Measurements from ENCODE around the gene TGM3. TPM values are rescaled to one million over a fixed set of nuclear protein-coding genes. Genes with fewer than 3 reads are reported as not detected.

Gene TGM3
- total RNA-seq, result under 1 TPM in 3 of 7 donors, not detected in 4; 0.10 to 0.46 (median 0.15) TPM
- under 1 TPM; 0.04 to 0.20 TPM for polyA plus RNA-seq
- long read RNA-seq, donor 1, result 0 reads
- long read RNA-seq, donor 2, result 0 reads
- long read RNA-seq, donor 3, result 0 reads

- no peaks in the 10 kb centered on the region for H3K27me3 ChIP-seq
- TF ChIP-seq POLR2A (IDR thresholded peaks at IDR 0.05) (no peak), CTCF (IDR thresholded peaks at IDR 0.05) (no peak), EP300 (IDR thresholded peaks at IDR 0.05) (no peak)
- 46 to 54% (median 53%) methylated on average over 13 of the region's 13 CpGs for WGBS, 3 donors
- no peak for DNase-seq
- H3K4me3 ChIP-seq, result no peak within 1 kb of the TSS
- no peak within 1 kb of the TSS for H3K27ac ChIP-seq
- intact Hi-C loops (cut with DNase I), result no loop called here
- H3K4me1 ChIP-seq (ENCODE audit: insufficient read depth), result no peaks in the 10 kb centered on the region
- no peaks in the 10 kb centered on the region for H3K9me3 ChIP-seq
- H3K36me3 ChIP-seq, result no peaks in the 10 kb centered on the region
These were observed at the start of gene TGM3 for GRCh38 chr20:2295886-2296515. Gene TGM3 (plus strand): TSS chr20:2296001. CDS start chr20:2296064, 63 bp downstream.

- Histone ChIP-seq H3K4me1 (ENCODE audit: insufficient read depth) (no peaks in the 10 kb centered on the region), H3K36me3 (no peaks in the 10 kb centered on the region), H3K4me3 (no peak overlapping the region), H3K9me3 (no peaks in the 10 kb centered on the region), H3K27me3 (no peaks in the 10 kb centered on the region), H3K27ac (no peak overlapping the region)
- no peak for DNase-seq
- intact Hi-C loops (cut with DNase I), result loop anchor here in 1 of 4 donors (10.0 kb wide), 1 partner anchor 59 kb away; no protein-coding TSS in a partner anchor
- TF ChIP-seq POLR2A (IDR thresholded peaks at IDR 0.05), result no peak
- no peak for TF ChIP-seq CTCF (IDR thresholded peaks at IDR 0.05)
- TF ChIP-seq EP300 (IDR thresholded peaks at IDR 0.05), result no peak
- 4 to 15% (median 9%) methylated on average over 3 of the region's 3 CpGs for WGBS, 3 donors
These were observed 49.7 kb upstream of the TGM3 start for GRCh38 chr20:2246069-2246491.

GRCh38 chr20:2248837-2249236 lies 47.0 kb upstream of the TGM3 start:
- TF ChIP-seq EP300 (IDR thresholded peaks at IDR 0.05) (no peak), CTCF (IDR thresholded peaks at IDR 0.05) (no peak), POLR2A (IDR thresholded peaks at IDR 0.05) (no peak)
- no peak overlapping the region for H3K27ac ChIP-seq
- intact Hi-C loops (cut with DNase I), result loop anchor here in 1 of 4 donors (10.0 kb wide), 1 partner anchor 56 kb away; no protein-coding TSS in a partner anchor
- no peaks in the 10 kb centered on the region for H3K9me3 ChIP-seq
- H3K4me1 ChIP-seq (ENCODE audit: insufficient read depth), result no peaks in the 10 kb centered on the region
- no peak for DNase-seq
- no peaks in the 10 kb centered on the region for H3K36me3 ChIP-seq
- no peak overlapping the region for H3K4me3 ChIP-seq
- WGBS, 3 donors, result 76 to 94% (median 94%) methylated on average over 5 of the region's 5 CpGs
- H3K27me3 ChIP-seq, result no peaks in the 10 kb centered on the region

- Histone ChIP-seq H3K27me3 (no peaks in the 10 kb centered on the region), H3K4me1 (ENCODE audit: insufficient read depth) (no peaks in the 10 kb centered on the region), H3K36me3 (no peaks in the 10 kb centered on the region), H3K9me3 (no peaks in the 10 kb centered on the region), H3K4me3 (no peak overlapping the region), H3K27ac (no peak overlapping the region)
- intact Hi-C loops (cut with DNase I), result loop anchor here in 1 of 4 donors (10.0 kb wide), 1 partner anchor 55 kb away; no protein-coding TSS in a partner anchor
- DNase-seq, result no peak
- TF ChIP-seq CTCF (IDR thresholded peaks at IDR 0.05) (no peak), EP300 (IDR thresholded peaks at IDR 0.05) (no peak), POLR2A (IDR thresholded peaks at IDR 0.05) (no peak)
- 33 to 68% (median 61%) methylated on average over 3 of the region's 3 CpGs for WGBS, 3 donors
These were observed 45.9 kb upstream of the TGM3 start for GRCh38 chr20:2249935-2250334.
